ENCODE measurements around the gene PARD3. TPM values are rescaled to one million over a fixed set of nuclear protein-coding genes. Genes with fewer than 3 reads are reported as not detected.

PARD3 gene
- total and polyA plus RNA-seq, 2 donors from 2014 or later = 21.1 to 47.5 TPM

DNA sequence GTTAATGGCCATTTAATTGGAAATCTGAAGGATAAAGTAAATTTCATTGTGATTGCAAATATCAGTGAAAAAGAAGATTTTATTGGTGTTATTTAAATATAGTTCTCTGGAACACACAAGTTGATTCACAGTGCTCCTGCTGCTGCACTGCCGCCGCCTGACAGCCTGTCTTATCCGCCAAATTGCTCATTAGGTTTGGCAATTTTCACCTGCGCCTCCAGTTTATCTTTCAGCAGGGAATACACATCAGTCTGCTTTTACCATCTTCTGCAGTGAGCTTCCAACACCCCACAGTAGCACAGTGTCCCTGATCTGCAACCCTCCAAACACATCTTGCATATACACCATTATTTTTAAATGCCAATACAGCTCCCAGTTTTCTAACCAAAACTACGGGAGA is 308.3 kb downstream of the PARD3 start:
- H3K4me3 ChIP-seq (ENCODE audit: low read length in 3 of 3) = no peak overlapping the region
- no peak overlapping the region for H3K9ac ChIP-seq (ENCODE audit: low read length in 3 of 3)
- DNase-seq (no peak), FAIRE-seq (no peak)
- no peaks in the 10 kb centered on the region for H3K27me3 ChIP-seq (ENCODE audit: control insufficient read depth, insufficient read depth, low read length)
- H3K9me3 ChIP-seq (ENCODE audit: control insufficient read depth in 2 of 3, insufficient read depth in 1 of 3, low read length in 3 of 3) = no peaks in the 10 kb centered on the region
- TF ChIP-seq, protein P1, sequence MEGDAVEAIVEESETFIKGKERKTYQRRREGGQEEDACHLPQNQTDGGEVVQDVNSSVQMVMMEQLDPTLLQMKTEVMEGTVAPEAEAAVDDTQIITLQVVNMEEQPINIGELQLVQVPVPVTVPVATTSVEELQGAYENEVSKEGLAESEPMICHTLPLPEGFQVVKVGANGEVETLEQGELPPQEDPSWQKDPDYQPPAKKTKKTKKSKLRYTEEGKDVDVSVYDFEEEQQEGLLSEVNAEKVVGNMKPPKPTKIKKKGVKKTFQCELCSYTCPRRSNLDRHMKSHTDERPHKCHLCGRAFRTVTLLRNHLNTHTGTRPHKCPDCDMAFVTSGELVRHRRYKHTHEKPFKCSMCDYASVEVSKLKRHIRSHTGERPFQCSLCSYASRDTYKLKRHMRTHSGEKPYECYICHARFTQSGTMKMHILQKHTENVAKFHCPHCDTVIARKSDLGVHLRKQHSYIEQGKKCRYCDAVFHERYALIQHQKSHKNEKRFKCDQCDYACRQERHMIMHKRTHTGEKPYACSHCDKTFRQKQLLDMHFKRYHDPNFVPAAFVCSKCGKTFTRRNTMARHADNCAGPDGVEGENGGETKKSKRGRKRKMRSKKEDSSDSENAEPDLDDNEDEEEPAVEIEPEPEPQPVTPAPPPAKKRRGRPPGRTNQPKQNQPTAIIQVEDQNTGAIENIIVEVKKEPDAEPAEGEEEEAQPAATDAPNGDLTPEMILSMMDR (IDR thresholded peaks at IDR 0.05; ENCODE audit: borderline replicate concordance, extremely low read depth, insufficient read depth) = no peak
- H3K36me3 ChIP-seq (ENCODE audit: control insufficient read depth in 2 of 3, insufficient read depth in 3 of 3, low read length in 3 of 3) = peaks cover 0 to 4% (median 0%) of the 10 kb centered on the region in 3 donors
- H3K27ac ChIP-seq (ENCODE audit: low read depth in 2 of 2, low read length in 2 of 2) = no peak overlapping the region
- H3K4me1 ChIP-seq (ENCODE audit: control insufficient read depth in 2 of 3, insufficient read depth in 2 of 3, low read depth in 1 of 3, low read length in 3 of 3) = no peaks in the 10 kb centered on the region
- intact Hi-C loops (cut with DNase I) = no loop called here

DNA sequence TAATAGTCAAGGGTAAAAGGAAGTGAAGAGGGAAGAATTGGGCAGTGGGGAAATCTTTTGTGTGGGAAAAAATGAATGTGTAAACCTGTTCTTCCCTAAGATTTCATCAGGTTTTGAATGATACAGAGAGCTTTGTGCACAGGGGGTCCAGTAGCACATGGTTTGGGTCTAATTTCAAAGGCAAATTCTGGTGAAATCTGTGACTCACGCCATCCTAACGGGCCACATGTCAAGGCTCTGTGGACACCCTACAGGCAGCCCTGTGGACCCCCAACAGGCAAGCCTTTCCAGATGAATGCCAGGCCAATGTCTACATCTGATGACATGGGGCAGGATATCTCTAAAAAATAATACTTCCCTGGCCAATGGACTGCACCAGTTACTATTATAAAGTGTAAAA is 309.8 kb downstream of the PARD3 start:
- TF ChIP-seq, protein P1 (IDR thresholded peaks at IDR 0.05; ENCODE audit: borderline replicate concordance, extremely low read depth, insufficient read depth) = no peak
- FAIRE-seq (no peak), DNase-seq (no peak)
- H3K9me3 ChIP-seq (ENCODE audit: control insufficient read depth in 2 of 3, insufficient read depth in 1 of 3, low read length in 3 of 3) = no peaks in the 10 kb centered on the region
- no peaks in the 10 kb centered on the region for H3K27me3 ChIP-seq (ENCODE audit: control insufficient read depth, insufficient read depth, low read length)
- peaks cover 0 to 4% (median 0%) of the 10 kb centered on the region in 3 donors for H3K36me3 ChIP-seq (ENCODE audit: control insufficient read depth in 2 of 3, insufficient read depth in 3 of 3, low read length in 3 of 3)
- no peak overlapping the region for H3K27ac ChIP-seq (ENCODE audit: low read depth in 2 of 2, low read length in 2 of 2)
- no peaks in the 10 kb centered on the region for H3K4me1 ChIP-seq (ENCODE audit: control insufficient read depth in 2 of 3, insufficient read depth in 2 of 3, low read depth in 1 of 3, low read length in 3 of 3)
- no peak overlapping the region for H3K4me3 ChIP-seq (ENCODE audit: low read length in 3 of 3)
- intact Hi-C loops (cut with DNase I) = no loop called here
- H3K9ac ChIP-seq (ENCODE audit: low read length in 3 of 3) = no peak overlapping the region

DNA sequence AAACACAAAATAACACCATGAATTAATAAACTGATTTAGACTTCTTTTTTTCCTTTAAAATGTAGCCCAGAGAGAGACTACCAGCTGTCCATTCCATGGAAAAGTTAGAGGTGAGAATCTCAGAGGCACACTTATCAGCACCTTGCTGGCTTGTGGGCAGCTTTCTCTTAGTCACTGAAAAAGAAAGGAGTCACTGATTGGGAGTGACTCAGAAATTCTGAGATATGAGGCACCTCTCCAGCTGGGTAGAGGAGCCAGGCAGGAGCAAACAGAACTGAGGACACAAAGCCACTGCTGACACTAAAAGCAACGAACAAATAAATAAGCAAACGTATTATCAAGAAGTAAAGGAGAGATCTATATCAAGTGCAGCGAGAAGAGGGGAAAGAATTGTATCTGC is 310.6 kb downstream of the PARD3 start:
- Histone ChIP-seq H3K4me1 (ENCODE audit: control insufficient read depth in 2 of 3, insufficient read depth in 2 of 3, low read depth in 1 of 3, low read length in 3 of 3) (no peaks in the 10 kb centered on the region), H3K27me3 (ENCODE audit: control insufficient read depth, insufficient read depth, low read length) (no peaks in the 10 kb centered on the region), H3K36me3 (ENCODE audit: control insufficient read depth in 2 of 3, insufficient read depth in 3 of 3, low read length in 3 of 3) (peaks cover 0 to 4% (median 0%) of the 10 kb centered on the region in 3 donors), H3K9me3 (ENCODE audit: control insufficient read depth in 2 of 3, insufficient read depth in 1 of 3, low read length in 3 of 3) (no peaks in the 10 kb centered on the region), H3K27ac (ENCODE audit: low read depth in 2 of 2, low read length in 2 of 2) (no peak overlapping the region), H3K4me3 (ENCODE audit: low read length in 3 of 3) (no peak overlapping the region), H3K9ac (ENCODE audit: low read length in 3 of 3) (no peak overlapping the region)
- TF ChIP-seq, protein P1 (IDR thresholded peaks at IDR 0.05; ENCODE audit: borderline replicate concordance, extremely low read depth, insufficient read depth) = no peak
- intact Hi-C loops (cut with DNase I) = no loop called here
- FAIRE-seq (no peak), DNase-seq (no peak)

DNA sequence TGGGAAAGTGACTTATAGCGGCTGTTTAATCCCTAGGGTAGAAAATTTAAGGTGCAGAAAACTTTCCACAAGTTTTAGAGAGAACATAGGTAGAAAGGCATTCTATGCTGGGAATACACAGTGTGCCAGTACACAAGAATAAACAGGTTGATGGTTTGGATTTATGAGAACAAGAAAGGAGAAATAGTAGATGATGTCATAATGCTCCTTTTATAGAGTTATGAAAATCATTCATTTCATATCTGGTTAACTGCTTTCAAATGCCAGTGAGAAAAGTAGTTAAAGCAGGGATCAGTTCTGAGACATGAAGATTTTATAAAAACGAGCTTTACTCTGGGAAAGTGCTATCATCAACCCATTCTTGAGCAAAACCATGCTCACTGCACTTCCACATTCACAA is 311.4 kb downstream of the PARD3 start:
- intact Hi-C loops (cut with DNase I) = no loop called here
- Histone ChIP-seq H3K4me1 (ENCODE audit: control insufficient read depth in 2 of 3, insufficient read depth in 2 of 3, low read depth in 1 of 3, low read length in 3 of 3) (no peaks in the 10 kb centered on the region), H3K9ac (ENCODE audit: low read length in 3 of 3) (no peak overlapping the region), H3K4me3 (ENCODE audit: low read length in 3 of 3) (no peak overlapping the region), H3K27me3 (ENCODE audit: control insufficient read depth, insufficient read depth, low read length) (no peaks in the 10 kb centered on the region), H3K36me3 (ENCODE audit: control insufficient read depth in 2 of 3, insufficient read depth in 3 of 3, low read length in 3 of 3) (peaks cover 0 to 4% (median 0%) of the 10 kb centered on the region in 3 donors), H3K9me3 (ENCODE audit: control insufficient read depth in 2 of 3, insufficient read depth in 1 of 3, low read length in 3 of 3) (no peaks in the 10 kb centered on the region), H3K27ac (ENCODE audit: low read depth in 2 of 2, low read length in 2 of 2) (no peak overlapping the region)
- DNase-seq (no peak), FAIRE-seq (no peak)
- TF ChIP-seq, protein P1 (IDR thresholded peaks at IDR 0.05; ENCODE audit: borderline replicate concordance, extremely low read depth, insufficient read depth) = no peak

Measured in kidney (tissue), 14 donors.